Measurements from ENCODE around the gene FANCI. TPM values are rescaled to one million over a fixed set of nuclear protein-coding genes. Genes with fewer than 3 reads are reported as not detected.
A peak's percentile ranks its signal among the peaks of the same experiment; 100 is the strongest.

Gene FANCI
- polyA plus RNA-seq, 1 experiment = 13.2 TPM

GRCh38 chr15:89329329-89330084, 85.7 kb downstream of the FANCI start:
- POLR2A ChIA-PET = interaction anchor here (0.6 kb wide), 1 partner anchor 124 kb away, joined by 8 read pairs; no protein-coding TSS in a partner anchor

GRCh38 chr15:89330119-89330518, 86.3 kb downstream of the FANCI start:
- H3K9me3 ChIP-seq (ENCODE audit: control insufficient read depth, insufficient read depth, low read length) = no peaks in the 10 kb centered on the region; the same call in 1 of the 2 replicates
- ChIA-PET POLR2A (interaction anchor here (0.6 kb wide), 1 partner anchor 125 kb away, joined by 8 read pairs; no protein-coding TSS in a partner anchor), CTCF (interaction anchor here (1.9 to 4.1 kb wide), 2 partner anchors 28 to 124 kb away, joined by 5 to 19 read pairs; no protein-coding TSS in a partner anchor)
- H3K27ac ChIP-seq (ENCODE audit: low read depth, low read length) = no peak overlapping the region
- H3K4me3 ChIP-seq (ENCODE audit: low read depth, low read length) = no peak overlapping the region
- TF ChIP-seq CTCF (IDR thresholded peaks at IDR 0.05; ENCODE audit: low read depth, low read length) = no peak
- no peak for DNase-seq (ENCODE audit: low read depth, low spot score)
- H3K27me3 ChIP-seq (ENCODE audit: control insufficient read depth, insufficient read depth, low read length) = no peaks in the 10 kb centered on the region

More at GRCh38 chr15:89329329-89330084, 85.7 kb downstream of the FANCI start:
- Histone ChIP-seq H3K27ac (ENCODE audit: low read depth, low read length) (no peak overlapping the region), H3K27me3 (ENCODE audit: control insufficient read depth, insufficient read depth, low read length) (no peaks in the 10 kb centered on the region), H3K9me3 (ENCODE audit: control insufficient read depth, insufficient read depth, low read length) (no peaks in the 10 kb centered on the region; the same call in 1 of the 2 replicates), H3K4me3 (ENCODE audit: low read depth, low read length) (no peak overlapping the region)
- CTCF ChIA-PET = interaction anchor here (1.9 to 4.1 kb wide), 2 partner anchors 29 to 123 kb away, joined by 5 to 19 read pairs; no protein-coding TSS in a partner anchor
- no peak for TF ChIP-seq CTCF (IDR thresholded peaks at IDR 0.05; ENCODE audit: low read depth, low read length)
- no peak for DNase-seq (ENCODE audit: low read depth, low spot score)

- TF ChIP-seq CTCF (IDR thresholded peaks at IDR 0.05; ENCODE audit: low read depth, low read length) = no peak
- DNase-seq (ENCODE audit: low read depth, low spot score) = no peak
- Histone ChIP-seq H3K9me3 (ENCODE audit: control insufficient read depth, insufficient read depth, low read length) (no peaks in the 10 kb centered on the region; the same call in 1 of the 2 replicates), H3K4me3 (ENCODE audit: low read depth, low read length) (no peak overlapping the region), H3K27me3 (ENCODE audit: control insufficient read depth, insufficient read depth, low read length) (no peaks in the 10 kb centered on the region), H3K27ac (ENCODE audit: low read depth, low read length) (no peak overlapping the region)
- POLR2A ChIA-PET = no interaction called here
- CTCF ChIA-PET = interaction anchor here (0.6 to 4.1 kb wide), 4 partner anchors 28 to 133 kb away, joined by 3 to 19 read pairs (median 12); no protein-coding TSS in a partner anchor
Observed at GRCh38 chr15:89330881-89331595, 87.3 kb downstream of the FANCI start.

- peak overlapping the region; percentile 13; the same call in 1 of the 2 replicates for H3K4me3 ChIP-seq (ENCODE audit: low read depth, low read length)
- no peak overlapping the region for H3K27ac ChIP-seq (ENCODE audit: low read depth, low read length)
- CTCF ChIA-PET = interaction anchor here (0.6 to 2.5 kb wide), 10 partner anchors 9 to 863 kb away, joined by 3 to 15 read pairs (median 3); no protein-coding TSS in a partner anchor
- DNase-seq (ENCODE audit: low read depth, low spot score) = no peak
- POLR2A ChIA-PET = no interaction called here
- H3K9me3 ChIP-seq (ENCODE audit: control insufficient read depth, insufficient read depth, low read length) = no peaks in the 10 kb centered on the region; the same call in 1 of the 2 replicates
- no peaks in the 10 kb centered on the region for H3K27me3 ChIP-seq (ENCODE audit: control insufficient read depth, insufficient read depth, low read length)
- TF ChIP-seq CTCF (IDR thresholded peaks at IDR 0.05; ENCODE audit: low read depth, low read length) = peak; percentile 35
Observed at GRCh38 chr15:89332446-89332845, 88.7 kb downstream of the FANCI start.
